ENCODE data around the gene PSD2. TPM values are rescaled to one million over a fixed set of nuclear protein-coding genes. Genes with fewer than 3 reads are reported as not detected.
A peak's percentile ranks its signal among the peaks of the same experiment; 100 is the strongest.

The PSD2 gene
- polyA plus RNA-seq, 3 donors = not detected

GRCh38 chr5:139759219-139759721 lies 36.3 kb upstream of the PSD2 start:
- no peak overlapping the region for H3K4me3 ChIP-seq (replicated peaks in 1 of 3; ENCODE audit: low read depth in 2 of 3, low read length in 3 of 3)
- peak in 1 of 3 donors; percentile 47 for DNase-seq
- 5% methylated on average over 25 of the region's 36 CpGs for WGBS (ENCODE audit: insufficient coverage)

More at GRCh38 chr5:139759219-139759721, 36.3 kb upstream of the PSD2 start:
- H3K27ac Mint-ChIP-seq = peak overlapping the region in 1 of 7 donors; percentile 64
- intact Hi-C loops (cut with micrococcal nuclease) = no loop called here
- no peaks in the 10 kb centered on the region for H3K36me3 ChIP-seq (replicated peaks in 1 of 2; ENCODE audit: control insufficient read depth in 1 of 2, insufficient read depth in 2 of 2, low read length in 2 of 2)
- H3K4me1 Mint-ChIP-seq = peaks cover 9% of the 10 kb centered on the region
- peak overlapping the region in 1 of 2 donors; percentile 83 for H3K4me3 Mint-ChIP-seq
- H2AFZ ChIP-seq (ENCODE audit: insufficient read depth, low read depth, low read length, poor library complexity, severe bottlenecking) = no peak overlapping the region
- no peak overlapping the region for H3K4me2 ChIP-seq (replicated peaks; ENCODE audit: extremely low read depth, low read length, poor library complexity, severe bottlenecking)
- H3K27ac ChIP-seq (ENCODE audit: low read depth in 1 of 2, low read length in 2 of 2) = no peak overlapping the region
- peaks cover 89 to 95% (median 94%) of the 10 kb centered on the region in 3 donors for H3K27me3 Mint-ChIP-seq (ENCODE audit: low read depth in 3 of 3)
- peaks cover 0 to 7% (median 2%) of the 10 kb centered on the region in 7 donors for H3K9me3 Mint-ChIP-seq
- H3K36me3 Mint-ChIP-seq = peaks cover 0 to 3% of the 10 kb centered on the region in 2 donors
- TF ChIP-seq CTCF (IDR thresholded peaks at IDR 0.05) = no peak
- no peaks in the 10 kb centered on the region for H3K79me2 ChIP-seq (ENCODE audit: insufficient read depth, low read length)
- H3K27me3 ChIP-seq (ENCODE audit: control insufficient read depth in 2 of 2, insufficient read depth in 2 of 2, low read length in 2 of 2) = peaks cover 51 to 95% of the 10 kb centered on the region in 2 donors
- H3K9ac ChIP-seq (ENCODE audit: insufficient read depth, low read length, poor library complexity, severe bottlenecking) = no peak overlapping the region
- no peaks in the 10 kb centered on the region for H3K4me1 ChIP-seq (ENCODE audit: control insufficient read depth in 1 of 2, insufficient read depth in 2 of 2, low read length in 2 of 2)
- peaks cover 0 to 18% of the 10 kb centered on the region in 2 donors for H3K9me3 ChIP-seq (replicated peaks in 1 of 2; ENCODE audit: control insufficient read depth in 1 of 2, insufficient read depth in 1 of 2, low read length in 2 of 2)
- no peaks in the 10 kb centered on the region for H4K20me1 ChIP-seq (ENCODE audit: insufficient read depth, low read length)
